Fibroblast of skin of abdomen (primary cell): Measurements from ENCODE around the gene STK11IP.

Source experiments
- DNase-seq: peaks from one replicate; pipeline ENCODE4 v3.0.0-alpha.2; 2013

The STK11IP gene

DNA sequence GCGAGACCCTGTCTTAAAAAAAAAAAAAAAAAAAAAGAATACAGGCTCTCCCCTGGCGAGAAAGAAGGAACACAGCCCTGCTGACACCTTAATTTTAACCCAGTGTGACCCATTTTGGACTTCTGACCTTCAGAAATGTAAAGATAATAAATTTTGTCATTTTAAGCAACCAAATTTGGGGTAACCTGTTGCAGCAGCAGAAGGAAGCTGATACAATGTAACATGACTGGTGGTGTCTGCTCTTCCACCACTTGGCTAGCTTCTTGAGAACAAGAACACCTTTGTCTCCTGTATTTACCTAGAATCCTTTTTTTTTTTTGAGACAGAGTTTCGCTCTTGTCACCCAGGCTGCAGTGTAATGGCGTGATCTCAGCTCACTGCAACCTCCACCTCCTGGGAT lies 6.6 kb upstream of the STK11IP start:
- DNase-seq = no peak

DNA sequence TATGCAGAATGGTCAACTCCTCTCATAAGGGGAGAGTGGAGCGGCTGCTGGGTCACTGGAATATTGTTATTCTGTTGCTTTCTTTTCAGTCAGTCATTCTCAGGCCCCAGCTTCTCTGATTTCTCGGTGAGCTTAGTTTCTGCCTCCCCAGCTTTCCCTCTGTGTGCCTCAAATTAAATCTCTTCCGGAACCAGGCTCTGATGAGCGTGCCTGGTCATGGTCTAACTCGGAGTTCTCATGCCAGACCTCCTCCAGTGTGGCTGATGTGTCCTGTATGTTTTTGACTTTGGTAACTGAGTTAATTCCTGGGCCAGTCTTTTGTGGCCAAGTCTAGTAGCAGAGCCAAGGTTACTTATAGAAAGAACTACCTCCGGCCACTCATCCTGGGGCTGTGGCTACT lies 4.9 kb upstream of the STK11IP start:
- DNase-seq = no peak

DNA sequence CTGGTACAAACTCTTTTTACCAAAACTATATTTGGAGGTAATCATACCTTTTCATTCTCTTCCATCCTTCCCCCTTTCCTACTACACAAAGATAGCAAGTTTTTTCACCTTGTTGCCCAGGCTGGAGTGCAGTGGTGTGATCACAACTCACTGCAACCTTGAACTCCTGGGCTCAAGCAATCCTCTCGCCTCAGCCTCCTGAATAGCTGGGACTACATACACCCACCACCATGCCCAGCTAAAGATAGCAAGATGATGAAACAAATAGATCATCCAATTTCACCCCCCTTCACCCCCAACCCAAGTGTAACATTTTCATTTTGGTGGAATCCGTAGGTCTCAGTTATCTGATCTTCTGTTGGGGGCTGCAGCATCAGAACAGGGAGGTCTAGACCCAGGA lies 4.5 kb upstream of the STK11IP start:
- DNase-seq = no peak

DNA sequence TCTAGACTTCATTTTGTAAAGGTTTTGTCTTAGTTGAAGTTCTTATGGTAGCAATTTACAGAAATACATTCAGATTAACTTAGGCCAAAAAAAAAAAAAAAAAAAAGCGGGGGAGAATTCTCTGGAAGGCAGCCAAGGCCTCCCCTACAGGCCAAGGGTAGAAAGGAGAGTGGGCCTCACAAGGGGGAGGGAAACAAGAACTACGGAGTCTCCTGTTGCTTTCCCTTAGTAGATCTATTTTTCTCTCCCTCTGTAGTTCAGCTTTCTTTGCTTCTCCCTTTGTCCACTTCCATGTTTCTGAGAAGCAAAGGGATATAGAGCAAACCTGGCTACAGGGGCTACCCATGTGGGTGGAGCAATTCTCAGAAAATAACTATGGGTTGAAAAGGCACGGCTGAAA lies 2.4 kb upstream of the STK11IP start:
- peak; percentile 28 for DNase-seq

DNA sequence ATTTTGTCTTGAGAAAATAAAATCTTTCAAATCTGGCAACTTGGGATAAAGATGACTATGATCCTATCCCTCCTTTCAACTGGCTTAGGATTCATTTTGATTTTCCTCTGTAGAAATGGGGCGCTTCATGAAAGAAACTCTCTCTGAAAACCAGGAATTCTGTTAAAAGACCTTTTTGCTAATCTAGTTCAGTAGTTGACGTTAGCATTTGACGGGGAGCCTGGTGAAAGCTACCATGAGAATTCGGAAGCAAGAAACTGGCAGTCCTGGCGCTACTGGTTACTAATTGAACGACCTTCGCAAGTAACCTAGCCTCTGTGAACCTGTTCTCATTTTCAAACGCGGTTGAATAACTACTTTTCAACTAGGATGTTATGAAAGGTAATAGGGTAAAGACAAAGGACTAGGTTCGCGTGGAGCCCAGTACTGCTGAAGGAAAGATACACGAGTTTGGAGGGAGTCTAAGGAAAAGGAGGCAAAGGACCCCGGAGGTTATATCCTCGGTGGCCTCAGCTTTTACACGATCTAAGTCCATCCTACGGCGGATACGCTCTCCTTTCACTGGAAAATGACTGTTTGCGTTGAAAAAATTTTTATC lies 604 bp upstream of the STK11IP start:
- DNase-seq = no peak

DNA sequence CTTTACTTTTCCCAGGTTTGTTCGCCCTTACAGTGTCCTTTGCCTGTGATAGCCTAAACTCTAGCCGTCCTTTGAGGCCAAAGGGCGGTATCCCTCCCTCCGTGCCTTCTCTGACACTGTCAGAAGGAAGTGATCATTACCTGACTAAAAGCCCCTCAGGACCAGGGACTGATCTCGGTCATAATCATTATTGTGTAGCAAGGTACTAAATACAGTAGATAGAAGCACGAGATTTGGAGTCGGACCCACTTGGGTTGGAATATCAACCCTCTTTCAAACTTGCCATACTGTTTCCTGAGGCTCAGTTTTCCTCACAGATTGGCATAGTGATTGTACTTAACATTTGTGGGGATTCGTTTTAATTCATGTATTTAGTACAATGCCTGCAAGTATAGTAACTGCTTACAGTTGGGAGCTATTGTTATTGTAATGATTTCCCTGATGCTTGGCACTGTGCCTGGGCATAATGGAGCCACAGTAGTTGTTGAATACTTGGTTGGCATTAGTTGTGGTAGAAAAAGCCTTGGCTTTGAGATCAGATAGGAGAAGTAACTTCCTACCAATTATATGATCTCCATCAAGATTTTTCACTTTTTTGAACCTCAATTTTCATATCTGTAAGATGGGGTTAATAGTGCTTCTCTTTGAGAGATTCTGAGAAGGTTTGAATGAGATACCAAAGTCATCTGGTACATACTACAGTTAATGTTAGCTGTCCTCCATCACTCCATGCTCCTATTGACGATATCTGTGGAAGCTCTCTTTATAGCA lies 836 bp downstream of the STK11IP start:
- DNase-seq = no peak

DNA sequence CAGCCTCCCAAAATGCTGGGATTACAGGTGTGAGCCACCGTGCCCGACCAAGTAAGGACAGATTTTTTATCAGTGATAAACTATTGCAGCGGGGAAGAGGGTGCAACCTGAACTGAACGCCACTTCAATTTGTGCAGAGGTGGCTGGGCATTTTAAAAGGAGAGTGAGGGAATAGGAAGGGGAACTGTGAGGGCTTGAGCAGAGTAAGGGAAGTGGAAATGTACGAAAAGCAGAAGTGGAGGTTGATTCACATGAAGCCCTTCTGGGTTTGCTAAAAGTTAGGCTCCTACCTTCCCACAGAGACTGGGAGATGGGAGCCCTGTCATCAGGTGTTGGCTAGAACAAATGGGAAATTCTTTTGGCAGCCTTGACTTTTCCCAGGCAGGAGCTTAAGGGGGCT lies 6.1 kb downstream of the STK11IP start:
- no peak for DNase-seq

DNA sequence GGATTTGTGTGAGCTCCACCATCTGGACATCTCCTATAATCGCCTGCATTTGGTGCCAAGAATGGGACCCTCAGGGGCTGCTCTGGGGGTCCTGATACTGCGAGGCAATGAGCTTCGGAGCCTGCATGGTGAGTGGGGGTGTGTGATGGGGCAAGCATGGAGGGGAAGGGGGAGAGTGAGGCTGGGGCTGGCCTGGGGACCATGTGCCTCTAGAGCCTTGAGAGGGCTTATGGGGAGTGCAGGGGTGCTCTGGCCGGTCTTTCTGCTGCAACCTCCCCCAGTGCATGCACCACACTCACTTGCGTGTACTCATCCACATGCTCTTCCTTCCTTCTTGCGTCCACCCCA lies 7.9 kb downstream of the STK11IP start:
- no peak for DNase-seq

DNA sequence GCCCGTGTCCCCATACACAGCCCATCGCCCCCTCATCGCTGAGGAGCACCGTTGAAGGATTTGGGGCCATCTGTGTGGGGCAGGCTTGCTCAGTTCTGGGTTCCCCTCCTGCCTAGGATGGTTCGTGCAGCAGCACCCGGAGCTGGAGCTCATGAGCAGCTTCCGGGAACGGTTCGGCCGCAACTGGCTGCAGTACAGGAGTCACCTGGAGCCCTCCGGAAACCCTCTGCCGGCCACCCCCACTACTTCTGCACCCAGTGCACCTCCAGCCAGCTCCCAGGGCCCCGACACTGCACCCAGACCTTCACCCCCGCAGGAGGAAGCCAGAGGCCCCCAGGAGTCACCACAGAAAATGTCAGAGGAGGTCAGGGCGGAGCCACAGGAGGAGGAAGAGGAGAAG lies 10.3 kb downstream of the STK11IP start:
- DNase-seq = no peak

DNA sequence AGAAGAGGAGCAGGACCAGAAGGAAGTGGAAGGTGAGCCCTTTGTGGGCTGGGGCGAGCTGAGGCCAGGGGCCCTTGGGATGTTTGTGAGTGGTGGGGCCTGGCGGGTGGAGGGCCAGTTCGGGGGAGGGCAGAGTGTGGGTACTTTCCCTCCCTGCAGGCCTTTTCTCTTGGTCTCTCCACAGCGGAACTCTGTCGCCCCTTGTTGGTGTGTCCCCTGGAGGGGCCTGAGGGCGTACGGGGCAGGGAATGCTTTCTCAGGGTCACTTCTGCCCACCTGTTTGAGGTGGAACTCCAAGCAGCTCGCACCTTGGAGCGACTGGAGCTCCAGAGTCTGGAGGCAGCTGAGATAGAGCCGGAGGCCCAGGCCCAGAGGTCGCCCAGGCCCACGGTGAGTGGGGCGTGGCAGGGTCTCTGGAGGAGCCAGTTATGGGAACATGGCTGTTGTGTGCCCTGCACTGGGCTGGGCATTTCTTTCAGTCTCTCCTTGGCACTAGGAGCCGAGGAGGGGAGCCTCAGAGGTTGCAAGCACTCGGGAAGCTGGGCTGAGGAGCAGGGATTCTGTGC lies 10.8 kb downstream of the STK11IP start:
- DNase-seq = no peak

DNA sequence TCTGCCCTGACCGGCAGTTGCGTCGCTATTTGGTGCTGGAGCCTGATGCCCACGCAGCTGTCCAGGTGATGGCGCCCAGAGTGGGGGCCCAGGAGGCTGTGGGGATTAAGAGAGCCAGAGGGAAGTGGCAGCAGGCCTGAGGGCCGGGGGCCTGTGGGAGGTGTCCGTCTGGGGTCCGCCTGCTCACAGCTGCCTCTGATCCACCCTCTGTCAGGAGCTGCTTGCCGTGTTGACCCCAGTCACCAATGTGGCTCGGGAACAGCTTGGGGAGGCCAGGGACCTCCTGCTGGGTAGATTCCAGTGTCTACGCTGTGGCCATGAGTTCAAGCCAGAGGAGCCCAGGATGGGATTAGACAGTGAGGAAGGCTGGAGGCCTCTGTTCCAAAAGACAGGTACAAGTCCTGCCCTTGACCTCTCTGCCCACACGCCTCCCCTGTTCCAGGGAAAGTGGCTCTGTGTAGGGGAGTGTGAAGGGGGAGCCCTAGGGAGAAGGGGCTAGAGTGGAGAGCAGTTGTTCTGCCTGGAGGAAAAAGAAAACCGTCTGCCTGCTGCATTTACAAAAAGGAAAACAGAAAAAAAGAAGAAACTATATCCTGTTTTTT lies 11.6 kb downstream of the STK11IP start:
- DNase-seq = no peak

DNA sequence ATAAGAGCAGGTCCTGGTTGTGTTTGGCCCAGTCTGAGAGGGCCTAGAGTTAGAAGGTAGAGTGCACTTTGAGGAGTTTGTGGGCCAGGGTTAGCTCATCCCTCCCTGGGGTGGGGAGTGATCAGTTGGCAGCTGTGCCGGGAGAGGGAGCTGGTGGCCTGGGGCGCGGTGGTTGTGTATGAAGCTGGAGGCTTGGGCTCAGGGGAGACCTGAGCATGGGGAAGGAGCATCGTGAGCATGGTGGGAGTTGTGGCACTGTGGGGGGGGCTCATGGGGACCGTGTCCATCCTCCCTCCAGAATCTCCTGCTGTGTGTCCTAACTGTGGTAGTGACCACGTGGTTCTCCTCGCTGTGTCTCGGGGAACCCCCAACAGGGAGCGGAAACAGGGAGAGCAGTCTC lies 13.6 kb downstream of the STK11IP start:
- no peak for DNase-seq

DNA sequence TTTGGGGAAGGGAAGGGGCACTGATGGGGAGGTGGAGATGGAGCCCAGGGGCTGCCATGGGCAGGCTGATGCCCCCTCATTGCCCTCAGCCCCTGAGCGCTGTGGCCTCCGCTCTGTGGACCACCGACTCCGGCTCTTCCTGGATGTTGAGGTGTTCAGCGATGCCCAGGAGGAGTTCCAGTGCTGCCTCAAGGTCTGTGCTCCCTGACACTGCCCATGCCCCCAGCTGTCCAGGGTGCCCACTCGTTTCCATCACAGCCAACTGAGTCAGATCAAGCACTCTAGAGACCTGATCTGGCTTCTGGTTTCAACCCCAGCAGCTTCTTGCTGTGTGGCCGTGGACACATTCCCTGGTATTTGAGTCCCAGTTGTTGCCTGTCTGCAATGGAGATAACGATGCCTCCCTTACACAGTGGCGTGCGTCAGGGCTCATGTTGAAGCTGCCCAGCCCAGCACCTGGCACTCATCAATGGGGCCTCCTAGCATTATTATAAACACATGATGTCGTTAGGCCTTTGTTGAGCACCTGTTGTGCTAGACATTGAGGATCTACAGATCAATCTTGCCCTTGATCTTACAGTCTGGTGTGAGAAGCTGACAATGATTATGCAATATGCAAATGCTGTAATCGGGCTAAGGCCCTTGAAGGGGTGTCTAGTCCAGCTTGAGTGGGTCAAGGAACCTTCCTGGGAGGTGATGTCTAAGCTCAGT lies 14.4 kb downstream of the STK11IP start:
- no peak for DNase-seq

DNA sequence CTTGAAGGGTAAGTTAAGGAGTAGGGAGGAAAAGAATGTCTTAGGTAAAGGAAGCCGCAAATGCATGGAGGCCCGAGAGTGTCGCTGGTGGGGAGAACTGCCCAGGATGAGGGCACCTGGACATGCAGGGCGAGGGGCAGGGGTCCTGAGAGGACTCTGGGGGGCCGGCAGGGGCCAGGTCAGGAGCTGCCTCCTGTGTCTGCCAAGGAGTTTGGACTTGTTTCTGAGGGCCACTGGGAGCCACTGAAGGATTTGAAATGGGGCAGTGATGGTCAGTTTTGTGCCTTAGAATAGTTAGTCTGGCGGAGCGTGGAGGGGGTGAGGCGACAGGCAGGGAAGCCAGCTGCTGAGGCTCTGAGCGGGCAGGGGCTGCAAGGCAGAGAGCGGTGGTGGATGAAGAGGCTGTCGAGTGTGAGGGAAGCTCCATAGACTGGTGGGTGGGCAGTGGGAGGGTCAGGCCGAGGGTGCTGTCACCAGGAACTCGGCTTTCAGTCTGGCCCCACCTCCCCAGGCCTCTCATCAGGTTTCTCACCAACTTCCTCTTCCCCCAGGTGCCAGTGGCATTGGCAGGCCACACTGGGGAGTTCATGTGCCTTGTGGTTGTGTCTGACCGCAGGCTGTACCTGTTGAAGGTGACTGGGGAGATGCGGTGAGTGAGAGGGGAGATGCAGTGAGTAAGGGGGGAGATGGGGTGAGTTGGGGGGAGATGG lies 15.1 kb downstream of the STK11IP start:
- no peak for DNase-seq

DNA sequence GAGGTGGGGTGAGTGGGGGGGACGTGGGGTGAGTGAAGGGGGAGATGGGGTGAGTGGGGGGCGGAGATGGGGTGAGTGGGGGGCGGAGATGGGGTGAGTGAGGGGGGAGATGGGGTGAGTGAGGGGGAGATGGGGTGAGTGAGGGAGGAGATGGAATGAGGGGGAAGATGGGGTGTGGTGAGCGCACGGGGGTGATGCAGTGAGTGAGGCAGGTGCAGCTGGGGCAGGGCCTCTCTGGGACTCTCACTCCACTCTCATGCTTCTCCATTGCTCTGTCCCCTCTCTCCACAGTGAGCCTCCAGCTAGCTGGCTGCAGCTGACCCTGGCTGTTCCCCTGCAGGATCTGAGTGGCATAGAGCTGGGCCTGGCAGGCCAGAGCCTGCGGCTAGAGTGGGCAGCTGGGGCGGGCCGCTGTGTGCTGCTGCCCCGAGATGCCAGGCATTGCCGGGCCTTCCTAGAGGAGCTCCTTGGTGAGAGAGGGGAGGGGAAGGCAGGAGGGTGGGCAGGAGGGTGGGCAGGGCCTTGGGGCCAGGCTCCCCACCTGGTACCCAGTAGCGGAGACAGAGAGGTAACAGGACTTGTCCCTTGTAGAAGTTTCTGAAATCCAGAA lies 15.9 kb downstream of the STK11IP start:
- no peak for DNase-seq

DNA sequence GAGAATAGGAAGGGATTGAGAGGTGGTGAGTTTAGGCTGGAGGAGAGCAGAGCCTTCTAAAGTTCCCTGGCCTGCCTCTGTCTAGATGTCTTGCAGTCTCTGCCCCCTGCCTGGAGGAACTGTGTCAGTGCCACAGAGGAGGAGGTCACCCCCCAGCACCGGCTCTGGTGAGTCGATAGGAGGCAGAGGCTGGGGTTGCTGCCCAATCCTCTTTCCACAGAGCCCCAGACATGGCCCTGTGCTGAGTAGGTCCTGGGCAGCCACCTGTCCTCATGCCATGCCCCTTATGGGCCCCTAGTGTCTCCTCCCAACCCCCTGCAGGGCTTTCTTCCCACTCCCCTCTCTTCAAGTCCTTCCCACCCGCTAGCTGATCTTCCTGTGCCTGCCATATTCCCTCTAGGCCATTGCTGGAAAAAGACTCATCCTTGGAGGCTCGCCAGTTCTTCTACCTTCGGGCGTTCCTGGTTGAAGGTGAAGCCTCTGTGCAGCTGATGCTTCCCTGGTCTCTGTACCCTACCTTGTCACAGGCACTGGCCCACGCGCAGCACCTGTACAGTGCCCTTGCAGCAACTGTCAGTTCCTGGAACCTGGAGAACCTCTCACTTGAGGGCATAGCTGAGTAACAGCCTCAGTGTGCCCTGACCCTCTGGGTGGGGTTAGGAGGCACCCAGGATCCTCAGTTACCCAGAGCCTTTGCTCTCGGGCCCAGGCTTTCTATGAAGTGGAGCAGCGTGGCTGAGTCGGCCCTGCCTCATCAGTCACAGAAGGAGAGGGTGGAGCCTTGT lies 16.6 kb downstream of the STK11IP start:
- DNase-seq = no peak

DNA sequence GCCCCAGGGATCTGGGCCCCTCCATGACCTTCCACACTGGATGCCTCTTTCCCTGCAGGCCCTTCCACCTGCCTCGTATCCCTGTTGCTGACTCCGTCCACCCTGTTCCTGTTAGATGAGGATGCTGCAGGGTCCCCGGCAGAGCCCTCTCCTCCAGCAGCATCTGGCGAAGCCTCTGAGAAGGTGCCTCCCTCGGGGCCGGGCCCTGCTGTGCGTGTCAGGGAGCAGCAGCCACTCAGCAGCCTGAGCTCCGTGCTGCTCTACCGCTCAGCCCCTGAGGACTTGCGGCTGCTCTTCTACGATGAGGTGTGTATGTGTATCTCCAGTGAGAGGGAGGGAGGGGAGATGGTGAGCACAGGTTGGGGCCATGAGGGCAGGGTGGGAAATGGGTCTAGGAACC lies 17.4 kb downstream of the STK11IP start:
- DNase-seq = no peak

DNA sequence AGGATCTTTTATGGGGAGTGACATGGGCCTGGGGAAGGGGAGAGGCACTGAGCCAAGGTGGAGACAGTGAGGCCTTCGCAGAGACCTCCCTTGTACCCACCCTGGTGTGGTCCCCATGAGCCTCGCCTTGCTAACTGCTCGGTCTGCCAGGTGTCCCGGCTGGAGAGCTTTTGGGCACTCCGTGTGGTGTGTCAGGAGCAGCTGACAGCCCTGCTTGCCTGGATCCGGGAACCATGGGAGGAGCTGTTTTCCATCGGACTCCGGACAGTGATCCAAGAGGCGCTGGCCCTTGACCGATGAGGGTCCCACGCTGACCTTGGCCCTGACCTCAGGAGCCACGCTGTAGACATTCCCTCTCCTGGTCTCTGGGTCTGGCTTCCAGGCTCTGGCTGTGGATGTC lies 18.2 kb downstream of the STK11IP start:
- no peak for DNase-seq

DNA sequence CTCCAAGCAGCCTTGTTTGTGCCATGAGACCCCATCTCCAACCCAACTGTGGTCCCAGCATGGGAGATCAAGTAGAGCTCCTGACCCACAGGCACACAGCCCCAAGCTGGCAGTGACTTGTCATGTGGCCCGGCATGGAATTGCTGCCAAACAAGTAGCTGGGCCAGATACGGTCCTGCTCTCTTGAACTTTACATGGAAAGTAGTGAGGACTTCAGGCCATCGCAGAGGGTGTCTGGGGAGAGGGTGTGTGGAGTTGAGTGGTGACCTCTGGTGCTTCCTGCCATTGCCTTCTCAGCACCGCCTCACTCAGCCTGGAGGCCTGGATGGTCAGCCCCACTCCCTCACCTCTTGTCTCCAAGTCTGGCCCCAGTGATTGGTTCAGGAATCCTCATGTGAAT lies 18.9 kb downstream of the STK11IP start:
- no peak for DNase-seq

DNA sequence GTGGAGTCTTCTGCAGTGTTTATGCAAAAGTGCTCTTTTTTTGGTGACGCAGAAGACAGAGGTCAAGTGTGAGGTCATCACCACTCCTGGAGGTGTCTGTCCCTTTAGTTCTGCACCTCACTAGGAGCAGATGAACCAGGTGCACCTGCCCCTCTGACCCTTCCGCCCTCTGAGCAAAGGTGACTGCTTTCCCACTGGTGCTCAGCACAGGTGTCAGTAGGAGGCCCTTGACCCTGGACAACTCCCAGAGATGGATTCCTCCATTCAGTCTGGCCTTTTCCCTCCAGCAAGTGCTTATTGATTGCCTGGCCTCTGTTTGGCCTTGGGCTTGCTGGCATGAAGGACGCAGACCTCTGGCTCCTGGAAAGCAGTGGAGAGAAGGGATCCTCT lies 21.1 kb downstream of the STK11IP start:
- DNase-seq = no peak

DNA sequence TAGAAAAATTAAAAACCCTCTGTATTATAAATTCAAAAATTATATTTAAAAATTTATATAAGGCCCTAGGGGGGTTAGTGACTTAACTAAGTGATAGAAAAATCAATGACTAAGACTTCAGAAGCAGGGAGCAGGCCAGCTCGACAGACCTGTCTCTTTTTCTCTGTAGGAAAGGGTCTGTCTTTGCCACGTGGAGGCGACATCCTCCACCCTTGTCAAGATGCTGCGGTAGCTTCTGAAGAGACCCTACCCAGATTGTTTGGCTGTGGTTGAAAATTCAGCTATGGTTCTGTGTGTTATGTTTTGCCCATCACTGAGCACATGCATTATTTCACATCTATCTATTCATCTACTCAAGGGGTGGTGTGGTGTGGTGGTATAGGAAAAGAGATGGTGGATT lies 21.6 kb downstream of the STK11IP start:
- no peak for DNase-seq

DNA sequence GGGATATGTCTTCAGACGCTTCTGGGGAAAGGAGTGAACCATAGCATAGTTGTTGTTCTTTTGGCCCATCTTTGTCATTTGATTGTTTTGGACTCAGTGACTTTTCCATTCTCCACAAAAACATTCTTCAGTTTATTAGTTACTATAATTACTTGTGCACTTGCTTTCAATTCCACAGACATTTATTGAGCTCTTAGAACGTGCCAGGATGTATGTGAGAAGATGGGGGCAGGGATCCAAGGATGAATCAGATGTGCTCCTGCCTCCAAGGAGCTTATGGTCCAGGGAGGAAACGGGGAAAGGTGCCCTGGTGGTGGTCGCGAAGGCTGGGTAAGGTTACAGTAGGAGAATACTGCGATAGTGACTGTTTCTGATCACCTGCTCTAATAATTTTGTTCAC lies 22.9 kb downstream of the STK11IP start:
- no peak for DNase-seq
